Measurements from ENCODE around the gene CPT1B.

DNA sequence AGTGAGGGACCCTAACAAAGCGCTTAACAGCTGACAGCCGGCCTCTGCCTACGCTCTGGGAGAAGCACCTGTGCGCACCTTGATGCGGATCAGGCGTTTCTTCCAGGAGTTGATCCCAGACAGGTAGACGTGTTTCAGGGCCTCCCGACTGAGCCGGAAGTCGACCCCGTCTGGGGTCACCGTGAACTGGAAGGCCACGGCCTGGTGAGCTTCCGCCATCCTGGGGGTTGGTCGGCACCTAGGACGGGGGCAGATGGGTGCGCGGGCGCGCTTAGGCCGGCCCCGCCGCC is 585 bp downstream of the CPT1B start:
- no peak for TF ChIP-seq POLR2A (IDR thresholded peaks at IDR 0.05)
- TF ChIP-seq, protein P1, sequence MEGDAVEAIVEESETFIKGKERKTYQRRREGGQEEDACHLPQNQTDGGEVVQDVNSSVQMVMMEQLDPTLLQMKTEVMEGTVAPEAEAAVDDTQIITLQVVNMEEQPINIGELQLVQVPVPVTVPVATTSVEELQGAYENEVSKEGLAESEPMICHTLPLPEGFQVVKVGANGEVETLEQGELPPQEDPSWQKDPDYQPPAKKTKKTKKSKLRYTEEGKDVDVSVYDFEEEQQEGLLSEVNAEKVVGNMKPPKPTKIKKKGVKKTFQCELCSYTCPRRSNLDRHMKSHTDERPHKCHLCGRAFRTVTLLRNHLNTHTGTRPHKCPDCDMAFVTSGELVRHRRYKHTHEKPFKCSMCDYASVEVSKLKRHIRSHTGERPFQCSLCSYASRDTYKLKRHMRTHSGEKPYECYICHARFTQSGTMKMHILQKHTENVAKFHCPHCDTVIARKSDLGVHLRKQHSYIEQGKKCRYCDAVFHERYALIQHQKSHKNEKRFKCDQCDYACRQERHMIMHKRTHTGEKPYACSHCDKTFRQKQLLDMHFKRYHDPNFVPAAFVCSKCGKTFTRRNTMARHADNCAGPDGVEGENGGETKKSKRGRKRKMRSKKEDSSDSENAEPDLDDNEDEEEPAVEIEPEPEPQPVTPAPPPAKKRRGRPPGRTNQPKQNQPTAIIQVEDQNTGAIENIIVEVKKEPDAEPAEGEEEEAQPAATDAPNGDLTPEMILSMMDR (IDR thresholded peaks at IDR 0.05) = no peak

Measured in thyroid gland (tissue), 4 donors.